GM21423 (cell line): ENCODE results near the gene CFHR3.
A peak's percentile ranks its signal among the peaks of the same experiment; 100 is the strongest.
"Not testable (repeated sequence)": the region's sequence is repeated elsewhere in the genome, so short reads cannot be mapped to it uniquely, and the experiment has no call there.

Experiments used
- ATAC-seq: cut with Tn5 transposase; IDR thresholded peaks from one replicate; pipeline ENCODE4 v1.9.1; 2021; ENCODE audit warnings: mild to moderate bottlenecking, moderate library complexity; ENCODE audit not compliant: unreplicated experiment

CFHR3 gene

GRCh38 chr1:196774603-196775002 is at the start of gene CFHR3:
CFHR3 (plus strand) TSS chr1:196774840; CDS start chr1:196774887, 47 bp downstream.
- peak; percentile 91 for ATAC-seq

- ATAC-seq: no peak
These were observed 42.1 kb upstream of the CFHR3 start for GRCh38 chr1:196732526-196732925.

GRCh38 chr1:196733091-196733970 is 41.3 kb upstream of the CFHR3 start:
- ATAC-seq: no peak

- no peak for ATAC-seq
These were observed 40.6 kb upstream of the CFHR3 start for GRCh38 chr1:196734006-196734405.

GRCh38 chr1:196734460-196734859 is 40.2 kb upstream of the CFHR3 start:
- no peak for ATAC-seq

- no peak for ATAC-seq
These were observed 35.9 kb upstream of the CFHR3 start for GRCh38 chr1:196738730-196739129.

GRCh38 chr1:196743244-196743643 is 31.4 kb upstream of the CFHR3 start:
- ATAC-seq: peak; percentile 84

- not testable (repeated sequence) for ATAC-seq
These were observed 9.5 kb upstream of the CFHR3 start for GRCh38 chr1:196765019-196765740.

- not testable (repeated sequence) for ATAC-seq
These were observed 4.8 kb upstream of the CFHR3 start for GRCh38 chr1:196769823-196770222.

- no peak for ATAC-seq
These were observed 927 bp upstream of the CFHR3 start for GRCh38 chr1:196773713-196774112.

GRCh38 chr1:196774175-196774574 is 465 bp upstream of the CFHR3 start:
- ATAC-seq: no peak

- no peak for ATAC-seq
These were observed 3.0 kb downstream of the CFHR3 start for GRCh38 chr1:196777603-196778002.

- ATAC-seq: no peak
These were observed 4.5 kb downstream of the CFHR3 start for GRCh38 chr1:196779093-196779492.

- not testable (repeated sequence) for ATAC-seq
These were observed 16.6 kb downstream of the CFHR3 start for GRCh38 chr1:196791252-196791651.

- ATAC-seq: not testable (repeated sequence)
These were observed 19.5 kb downstream of the CFHR3 start for GRCh38 chr1:196794103-196794502.

GRCh38 chr1:196797891-196798290 is 23.3 kb downstream of the CFHR3 start:
- ATAC-seq: no peak

GRCh38 chr1:196801920-196802319 is 27.3 kb downstream of the CFHR3 start:
- not testable (repeated sequence) for ATAC-seq

- no peak for ATAC-seq
These were observed 34.0 kb downstream of the CFHR3 start for GRCh38 chr1:196808529-196809235.

- not testable (repeated sequence) for ATAC-seq
These were observed 42.8 kb downstream of the CFHR3 start for GRCh38 chr1:196817442-196817841.

GRCh38 chr1:196819531-196819930 is 44.9 kb downstream of the CFHR3 start, which contains the start of gene CFHR1:
CFHR1 (plus strand) TSS chr1:196819731; CDS start chr1:196819845, 114 bp downstream.
- ATAC-seq: not testable (repeated sequence)

GRCh38 chr1:196827860-196828259 is 53.2 kb downstream of the CFHR3 start:
- not testable (repeated sequence) for ATAC-seq
